NCI-H510A (cell line): ENCODE data around the gene COG3.

Experiments used
- DNase-seq: peaks from one replicate; lab custom pipeline; 2025; lab: John Stamatoyannopoulos, UW

The COG3 gene

DNA sequence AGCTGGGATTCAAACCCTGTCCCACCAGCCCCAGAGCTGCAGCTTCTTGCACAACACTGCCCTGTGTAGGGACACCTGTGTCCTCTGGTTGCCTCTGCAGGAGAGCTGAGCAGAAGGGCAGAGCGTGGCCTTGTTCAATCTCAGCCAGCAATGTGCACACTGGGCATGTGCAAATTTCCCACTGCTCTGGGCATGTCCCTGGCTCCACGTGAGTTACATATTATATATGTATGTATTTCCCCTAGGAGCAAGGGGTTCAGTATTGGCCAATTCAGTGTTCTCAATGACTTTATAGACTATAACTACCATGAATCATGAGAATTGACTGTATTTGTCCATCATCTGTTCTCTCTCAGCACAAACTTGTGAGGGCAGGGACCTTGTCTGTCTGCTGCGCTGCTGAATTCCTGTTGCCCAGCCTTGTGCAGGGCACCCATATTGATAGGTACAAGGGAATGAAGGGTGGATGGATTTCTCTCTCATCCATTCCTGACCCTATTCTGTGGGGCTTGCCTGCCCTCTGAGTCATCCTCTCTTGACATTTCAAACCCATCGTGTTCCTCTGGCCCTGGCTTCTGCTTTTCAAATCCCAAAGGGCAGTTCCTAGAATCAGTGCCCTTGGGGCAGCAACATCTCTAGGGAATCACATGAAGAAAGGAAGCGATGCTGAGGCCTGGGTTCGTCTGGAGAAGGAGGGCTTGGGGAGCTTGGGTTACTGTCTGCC lies 81.1 kb downstream of the COG3 start:
- DNase-seq, result no peak

DNA sequence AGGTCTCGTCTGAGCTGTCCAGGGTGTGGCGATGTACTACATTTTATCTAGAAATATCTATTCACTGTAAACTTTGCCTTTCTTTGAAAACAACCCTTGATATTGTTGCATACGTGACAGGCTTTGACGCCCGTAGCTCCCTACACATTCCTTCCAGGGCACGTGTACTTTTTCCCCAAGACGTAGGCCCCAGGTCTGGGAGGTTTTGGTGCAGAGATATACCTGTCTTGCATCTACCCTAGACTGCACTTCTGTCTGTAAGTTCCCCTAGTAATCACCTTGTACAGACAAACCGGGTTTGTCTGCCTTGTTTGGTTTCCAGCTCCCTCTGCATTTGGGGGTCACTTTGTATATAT lies 81.6 kb downstream of the COG3 start:
- DNase-seq, result no peak

DNA sequence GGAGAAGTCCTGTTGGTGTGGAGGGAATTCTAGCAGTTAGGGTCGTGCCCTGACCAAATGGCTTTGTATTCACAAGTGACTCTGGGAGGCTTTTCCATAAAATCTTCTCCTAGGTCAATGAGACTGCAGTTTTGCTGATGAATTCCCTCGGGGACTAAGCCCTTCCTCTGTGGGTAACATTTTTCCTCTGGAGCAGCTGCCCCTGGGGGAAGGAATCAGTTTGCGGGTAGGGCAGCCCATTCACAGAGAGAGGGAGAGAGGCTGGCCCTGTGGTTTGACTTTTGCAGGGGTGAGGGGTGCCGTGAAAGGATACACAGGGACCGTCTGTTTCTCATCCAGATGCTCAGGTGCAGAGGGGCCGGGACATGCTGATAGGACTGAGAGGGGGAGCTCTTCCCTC lies 83.5 kb downstream of the COG3 start:
- DNase-seq, result no peak

DNA sequence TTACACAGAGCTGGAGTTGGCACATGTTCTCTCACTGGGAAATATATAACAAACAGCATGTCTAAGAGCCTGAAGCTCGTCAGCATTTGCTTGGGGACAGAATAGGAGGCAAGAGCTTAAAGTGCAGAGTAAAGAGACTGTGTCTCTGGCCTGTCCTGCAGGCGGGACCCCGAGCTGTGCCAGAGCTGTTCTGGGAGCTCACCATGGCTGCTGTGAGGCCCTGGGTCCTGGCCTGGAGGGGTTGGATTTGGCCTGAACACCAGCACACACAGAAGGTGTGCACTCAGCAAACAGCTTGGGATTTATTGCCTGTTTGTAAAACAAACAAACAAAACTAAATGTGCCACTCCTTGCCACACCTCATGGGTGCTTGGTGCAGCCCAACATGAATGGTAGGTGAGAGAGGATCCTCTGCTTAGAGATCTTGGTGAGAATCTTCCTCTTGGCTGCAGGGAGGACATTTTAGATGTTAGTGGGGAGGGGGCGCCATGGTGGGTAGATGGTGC lies 89.9 kb downstream of the COG3 start:
- DNase-seq, result no peak

DNA sequence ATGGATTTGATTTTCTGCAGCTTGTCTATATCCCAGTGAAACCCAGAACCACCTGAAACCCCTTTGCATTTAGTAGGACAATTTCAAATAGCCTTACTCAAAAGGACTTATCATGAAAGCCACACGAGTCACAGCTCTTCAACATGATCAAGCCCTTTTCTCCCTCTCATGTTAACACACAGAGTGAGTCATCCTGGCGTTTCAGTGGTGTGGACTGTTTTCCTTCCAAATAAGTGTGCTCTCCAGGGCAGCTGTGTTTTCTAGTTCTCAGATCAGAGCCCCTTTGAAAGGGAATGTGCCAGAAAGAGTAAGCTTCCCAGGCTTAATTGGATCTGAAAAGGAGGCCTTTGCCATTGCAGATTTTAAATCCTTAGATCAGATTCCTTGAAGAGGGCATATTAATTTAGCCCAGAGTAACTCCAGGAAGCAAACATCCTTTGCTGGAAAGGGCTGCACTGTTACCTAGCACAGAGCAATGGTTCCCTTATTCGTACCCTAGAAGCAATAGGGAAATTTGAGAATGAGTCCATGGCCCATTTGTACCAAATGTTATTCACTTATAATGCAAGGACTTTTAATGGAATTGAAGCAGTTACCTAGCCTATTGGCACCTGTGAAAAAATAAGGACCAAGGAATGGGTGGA lies 99.5 kb downstream of the COG3 start:
- peak; percentile 3 for DNase-seq

DNA sequence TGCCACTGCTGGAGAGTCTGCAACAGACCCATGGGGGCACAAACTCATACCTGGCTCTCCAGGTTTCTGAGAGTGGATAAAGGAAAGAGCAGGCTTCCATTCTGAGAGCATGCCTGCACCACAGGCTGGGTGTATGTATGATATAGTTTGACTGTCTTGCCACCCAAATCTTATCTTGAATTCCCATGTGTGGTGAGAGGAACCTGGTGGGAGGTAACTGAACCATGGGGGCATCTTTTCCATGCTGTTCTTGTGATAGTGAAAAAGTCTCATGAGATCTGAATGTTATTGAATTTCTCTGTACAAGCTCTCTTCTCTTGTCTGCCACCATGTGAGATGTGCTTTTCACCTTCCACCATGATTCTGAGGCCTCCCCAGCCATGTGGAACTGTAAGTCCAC lies 100.6 kb downstream of the COG3 start:
- DNase-seq, result no peak

- DNase-seq, result no peak
These were observed 110.5 kb downstream of the COG3 start for GRCh38 chr13:45575146-45575829.

- no peak for DNase-seq
These were observed 111.1 kb downstream of the COG3 start for GRCh38 chr13:45575830-45576180.

- DNase-seq, result no peak
These were observed 111.7 kb downstream of the COG3 start for GRCh38 chr13:45576466-45576865.

- DNase-seq, result no peak
These were observed 117.8 kb downstream of the COG3 start for GRCh38 chr13:45582408-45583076.

DNA sequence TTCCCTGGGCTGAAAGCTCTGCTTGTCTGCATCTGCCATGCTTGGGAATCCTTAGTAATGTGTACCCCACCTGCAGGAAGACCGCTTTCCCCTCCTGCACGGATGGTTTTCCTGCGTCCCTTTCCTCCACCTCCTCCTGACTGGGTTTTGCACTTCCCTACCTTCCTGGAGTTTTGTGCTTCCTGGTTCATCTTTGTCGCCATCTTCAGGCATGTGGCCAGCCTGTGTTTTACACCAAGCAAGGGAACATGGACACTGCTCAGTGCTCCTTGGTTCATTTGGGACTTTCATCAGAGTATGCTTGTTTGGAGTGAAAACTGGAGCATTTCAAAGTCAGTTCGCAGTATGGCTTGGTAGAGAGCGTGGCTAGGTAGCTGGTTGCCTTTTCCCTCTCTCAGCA lies 120.1 kb downstream of the COG3 start:
- DNase-seq, result no peak
